Tibial artery (tissue), 4 donors: Measurements from ENCODE around the gene GRAMD2B.

Experiments
- DNase-seq, 2 donors: peaks; one replicate each; pipeline ENCODE4 v3.0.0-alpha.2; 2019
- H3K27ac ChIP-seq, 2 donors: fragments of 200-600 bp; sonication (generic) in 1 of 2; 1 replicate in 1 of 2; 2 replicates in 1 of 2; pipeline ENCODE4 v1.5.1; 2018 to 2019; ENCODE audit warnings: mild to moderate bottlenecking in 1 of 2
- H3K27me3 ChIP-seq, 2 donors: fragments of 200-600 bp; sonication (generic) in 1 of 2; one replicate each; pipeline versions ENCODE4 v1.5.1 to v1.6.0; 2016 to 2019
- H3K36me3 ChIP-seq, 3 donors: fragments of 200-600 bp; sonication (generic) in 2 of 3; one replicate each; pipeline ENCODE4 v1.5.1; 2016 to 2019; ENCODE audit warnings: mild to moderate bottlenecking in 2 of 3
- H3K4me1 ChIP-seq, 4 donors: fragments of 200-600 bp; sonication (generic) in 2 of 4; 1 replicate in 3 of 4; 2 replicates in 1 of 4; pipeline ENCODE4 v1.5.1; 2016 to 2019
- H3K4me3 ChIP-seq, 2 donors: fragments of 200-600 bp; sonication (generic) in 1 of 2; 1 replicate in 1 of 2; 2 replicates in 1 of 2; pipeline ENCODE4 v1.5.1; 2018 to 2019; ENCODE audit warnings: mild to moderate bottlenecking in 2 of 2
- H3K9me3 ChIP-seq, 3 donors: fragments of 200-600 bp; sonication (generic) in 1 of 3; one replicate each; pipeline ENCODE4 v1.5.1; 2016 to 2019
- intact Hi-C: fragments of 100-400 bp; cut with DNase I; formaldehyde crosslinking; loops from one replicate; pipeline ENCODE4 v1.15.0; 2023; ENCODE audit warnings: low total_unique reads
- TF ChIP-seq, protein P1 (sequence below), 2 experiments: fragments of 200-600 bp in 1 of 2; fragments of 450-650 bp in 1 of 2; IDR thresholded peaks; one replicate each; pipeline ENCODE4 v1.5.1; 2017 to 2019; ENCODE audit warnings: antibody characterized with exemption in 2 of 2, mild to moderate bottlenecking in 1 of 2, moderate library complexity in 1 of 2

Gene GRAMD2B

DNA sequence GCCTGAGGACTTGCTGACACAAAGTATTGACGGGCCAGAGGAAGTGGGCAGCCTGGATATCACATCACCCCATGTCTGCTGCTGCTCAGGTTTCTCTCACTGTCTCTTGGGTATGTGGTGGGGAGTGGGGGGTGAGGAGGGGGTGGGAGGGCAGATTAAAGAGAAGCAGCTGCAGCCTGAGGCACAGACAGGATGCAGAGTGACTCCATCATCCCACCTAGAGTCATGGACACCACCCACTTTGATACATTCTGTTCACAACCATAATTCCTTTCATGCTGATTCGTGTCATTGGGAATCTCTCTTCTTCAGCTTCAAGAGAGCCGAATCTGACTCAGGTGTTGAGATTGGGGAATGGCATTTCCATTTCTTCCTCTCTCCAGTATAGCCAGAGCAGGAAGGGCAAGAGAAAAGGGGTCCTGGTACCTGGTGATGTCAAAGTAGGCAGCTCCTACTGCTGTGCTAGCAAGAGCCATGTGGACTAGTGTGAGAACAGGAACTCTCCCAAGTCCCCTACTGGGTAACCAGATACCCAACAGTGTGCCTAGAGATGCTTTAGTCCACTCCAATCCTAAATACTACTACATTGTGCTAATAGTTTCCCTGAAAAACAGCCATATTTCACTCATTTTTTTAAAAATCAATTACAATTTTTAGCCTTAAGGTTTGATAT lies 22.4 kb downstream of the GRAMD2B start:
- no peaks in the 10 kb centered on the region for H3K27me3 ChIP-seq
- intact Hi-C loops: no loop called here
- H3K36me3 ChIP-seq: peaks cover 6 to 13% (median 8%) of the 10 kb centered on the region in 3 donors
- DNase-seq: no peak
- TF ChIP-seq, protein P1, sequence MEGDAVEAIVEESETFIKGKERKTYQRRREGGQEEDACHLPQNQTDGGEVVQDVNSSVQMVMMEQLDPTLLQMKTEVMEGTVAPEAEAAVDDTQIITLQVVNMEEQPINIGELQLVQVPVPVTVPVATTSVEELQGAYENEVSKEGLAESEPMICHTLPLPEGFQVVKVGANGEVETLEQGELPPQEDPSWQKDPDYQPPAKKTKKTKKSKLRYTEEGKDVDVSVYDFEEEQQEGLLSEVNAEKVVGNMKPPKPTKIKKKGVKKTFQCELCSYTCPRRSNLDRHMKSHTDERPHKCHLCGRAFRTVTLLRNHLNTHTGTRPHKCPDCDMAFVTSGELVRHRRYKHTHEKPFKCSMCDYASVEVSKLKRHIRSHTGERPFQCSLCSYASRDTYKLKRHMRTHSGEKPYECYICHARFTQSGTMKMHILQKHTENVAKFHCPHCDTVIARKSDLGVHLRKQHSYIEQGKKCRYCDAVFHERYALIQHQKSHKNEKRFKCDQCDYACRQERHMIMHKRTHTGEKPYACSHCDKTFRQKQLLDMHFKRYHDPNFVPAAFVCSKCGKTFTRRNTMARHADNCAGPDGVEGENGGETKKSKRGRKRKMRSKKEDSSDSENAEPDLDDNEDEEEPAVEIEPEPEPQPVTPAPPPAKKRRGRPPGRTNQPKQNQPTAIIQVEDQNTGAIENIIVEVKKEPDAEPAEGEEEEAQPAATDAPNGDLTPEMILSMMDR (IDR thresholded peaks at IDR 0.05): no peak
- H3K9me3 ChIP-seq: no peaks in the 10 kb centered on the region
- peaks cover 0 to 38% (median 17%) of the 10 kb centered on the region in 4 donors for H3K4me1 ChIP-seq
- no peak overlapping the region for H3K27ac ChIP-seq
- H3K4me3 ChIP-seq: no peak overlapping the region

DNA sequence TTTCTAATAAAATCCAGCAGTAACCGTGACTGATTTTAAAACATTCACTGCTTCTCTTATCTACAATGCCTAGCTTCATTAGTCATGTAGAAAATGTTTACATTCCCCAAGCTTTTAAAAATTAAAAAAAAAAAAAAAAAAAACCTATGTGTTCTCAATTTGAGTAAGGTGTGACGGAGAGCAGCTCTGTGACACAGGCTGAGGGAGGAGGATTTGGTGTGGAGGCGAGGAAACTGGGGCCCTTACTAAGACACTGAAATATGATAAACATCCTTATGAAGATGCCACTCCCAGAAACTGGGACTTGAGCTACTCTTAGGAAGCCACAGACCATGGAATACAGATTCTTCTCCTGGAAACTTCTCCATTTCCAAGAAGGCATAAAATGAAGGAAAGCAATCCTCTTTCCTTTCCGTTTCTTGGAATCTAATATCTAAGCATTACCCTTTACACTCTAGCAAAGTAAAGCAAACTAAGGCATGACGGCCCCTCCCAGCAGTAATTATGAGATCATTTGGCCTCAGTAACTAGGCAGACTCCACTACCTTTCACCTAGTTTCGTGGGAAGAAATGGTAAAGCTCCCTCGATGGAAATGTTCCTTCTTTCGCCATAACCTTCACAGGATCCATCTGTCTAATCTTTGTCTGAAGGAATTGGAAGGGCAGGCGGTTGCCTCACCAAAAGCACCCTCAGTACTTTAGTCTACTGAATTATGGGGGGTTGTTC lies 23.5 kb downstream of the GRAMD2B start:
- intact Hi-C loops: no loop called here
- Histone ChIP-seq H3K27me3 (no peaks in the 10 kb centered on the region), H3K4me1 (peaks cover 0 to 34% (median 11%) of the 10 kb centered on the region in 4 donors), H3K9me3 (no peaks in the 10 kb centered on the region), H3K36me3 (peaks cover 6 to 22% (median 9%) of the 10 kb centered on the region in 3 donors), H3K27ac (no peak overlapping the region), H3K4me3 (no peak overlapping the region)
- no peak for DNase-seq
- TF ChIP-seq, protein P1 (IDR thresholded peaks at IDR 0.05): no peak

DNA sequence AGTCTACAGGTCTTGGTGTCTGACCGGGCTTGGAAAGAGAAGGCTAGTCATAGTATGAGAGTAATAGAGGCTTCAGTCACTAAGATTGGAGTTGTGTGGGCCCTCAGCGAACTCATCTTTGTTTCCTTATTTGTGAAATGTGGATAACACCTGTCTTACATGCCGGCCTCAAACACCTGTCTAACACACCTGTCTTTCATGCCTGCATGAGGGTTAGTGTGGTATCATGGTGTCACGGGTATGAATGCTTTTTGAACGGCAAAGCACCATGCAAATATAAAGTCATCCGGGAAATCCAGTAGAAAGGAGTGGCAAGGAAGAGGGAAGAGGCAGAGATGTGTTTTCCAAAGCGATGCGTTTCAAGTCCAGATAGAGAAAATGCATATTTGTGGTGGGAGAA lies 25.5 kb downstream of the GRAMD2B start:
- TF ChIP-seq, protein P1 (IDR thresholded peaks at IDR 0.05): no peak
- H3K9me3 ChIP-seq: no peaks in the 10 kb centered on the region
- no peak overlapping the region for H3K4me3 ChIP-seq
- H3K27me3 ChIP-seq: no peaks in the 10 kb centered on the region
- intact Hi-C loops: no loop called here
- no peak overlapping the region for H3K27ac ChIP-seq
- peaks cover 10 to 29% (median 14%) of the 10 kb centered on the region in 3 donors for H3K36me3 ChIP-seq
- H3K4me1 ChIP-seq: peaks cover 0 to 30% (median 15%) of the 10 kb centered on the region in 4 donors
- DNase-seq: no peak

DNA sequence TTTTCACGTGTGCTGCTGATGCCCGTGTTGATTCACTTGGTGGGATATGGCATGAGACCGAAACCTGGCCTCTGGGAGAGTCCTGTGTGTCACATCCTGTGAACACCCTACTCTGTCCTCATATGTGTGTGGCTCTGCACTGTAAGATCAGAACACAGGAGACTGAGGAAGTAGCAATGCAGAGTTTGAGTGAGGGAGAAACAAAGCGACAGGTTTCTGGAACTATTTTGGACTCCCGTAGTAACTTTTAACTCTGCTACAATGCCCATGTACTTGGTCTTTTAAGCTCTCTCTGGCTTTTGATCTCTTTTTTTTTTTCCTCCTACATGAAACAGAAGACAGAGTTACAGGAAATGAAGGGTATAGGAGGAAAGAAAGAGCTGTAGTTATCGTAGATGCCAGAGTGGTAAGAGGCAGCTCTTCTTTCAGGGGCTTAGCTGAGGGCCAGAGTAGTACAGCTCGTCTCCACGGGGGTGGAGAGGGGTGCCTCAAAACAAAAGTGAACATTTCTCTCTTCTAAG lies 26.6 kb downstream of the GRAMD2B start:
- intact Hi-C loops: no loop called here
- TF ChIP-seq, protein P1 (IDR thresholded peaks at IDR 0.05): no peak
- Histone ChIP-seq H3K27me3 (no peaks in the 10 kb centered on the region), H3K4me3 (no peak overlapping the region), H3K4me1 (peaks cover 0 to 37% (median 19%) of the 10 kb centered on the region in 4 donors), H3K9me3 (no peaks in the 10 kb centered on the region), H3K27ac (peak overlapping the region in 1 of 2 donors; percentile 12), H3K36me3 (peaks cover 6 to 26% (median 10%) of the 10 kb centered on the region in 3 donors)
- no peak for DNase-seq

DNA sequence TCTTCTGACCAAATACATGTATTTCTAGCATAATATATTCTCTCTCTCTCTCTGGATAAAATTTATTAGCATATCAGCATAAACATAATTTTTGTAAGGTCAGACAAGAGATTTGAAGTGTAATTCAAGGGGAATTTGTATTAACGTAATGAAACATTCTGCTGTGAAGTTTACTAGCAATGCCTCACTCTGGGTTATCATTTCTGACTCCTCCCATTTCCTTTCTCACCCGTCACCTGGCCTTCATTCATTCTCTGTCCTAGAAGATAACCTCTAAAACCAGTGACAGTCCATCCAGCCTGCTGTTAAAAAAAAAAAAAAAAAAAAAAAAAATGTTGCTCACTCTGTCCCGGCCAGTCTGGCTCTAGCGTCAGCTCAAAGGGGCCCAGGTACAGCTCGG lies 27.1 kb downstream of the GRAMD2B start:
- DNase-seq: no peak
- no peaks in the 10 kb centered on the region for H3K27me3 ChIP-seq
- H3K4me1 ChIP-seq: peaks cover 0 to 42% (median 23%) of the 10 kb centered on the region in 4 donors
- no peaks in the 10 kb centered on the region for H3K9me3 ChIP-seq
- H3K36me3 ChIP-seq: peaks cover 5 to 23% (median 10%) of the 10 kb centered on the region in 3 donors
- no peak overlapping the region for H3K27ac ChIP-seq
- intact Hi-C loops: no loop called here
- TF ChIP-seq, protein P1 (IDR thresholded peaks at IDR 0.05): no peak
- H3K4me3 ChIP-seq: no peak overlapping the region
